A549 (cell line): ENCODE results near the gene MEF2D. TPM values are rescaled to one million over a fixed set of nuclear protein-coding genes. Genes with fewer than 3 reads are reported as not detected.
A peak's percentile ranks its signal among the peaks of the same experiment; 100 is the strongest.

Experiments
- ATAC-seq, 2 experiments: fragments of 200-7000 bp in 1 of 2; fragments of >200 bp in 1 of 2; cut with Nextera tagmentation in 1 of 2; cut with Tn5 transposase in 1 of 2; 3 replicates each; pipeline versions ENCODE4 v1.8.0 to v1.9.1; 2018 to 2020; ENCODE audit warnings: mild to moderate bottlenecking in 1 of 2, moderate library complexity in 1 of 2
- CTCF ChIA-PET: fragments of 300-600 bp; sonication (Branson Sonifier 250); formaldehyde crosslinking; extraction: SDS; loops from one replicate; lab custom pipeline; 2021; ENCODE audit warnings: antibody characterized with exemption, inconsistent platforms; lab: Yijun Ruan, JAX
- POLR2A ChIA-PET: fragments of 350-600 bp; formaldehyde crosslinking; extraction: SDS; loops from one replicate; lab custom pipeline; 2021; ENCODE audit warnings: antibody characterized with exemption, inconsistent platforms; lab: Yijun Ruan, JAX
- DNase-seq, 2 experiments: peaks; one replicate each; pipeline versions ENCODE4 v3.0.0 to v3.0.0-alpha.2; 2011 to 2016; ENCODE audit warnings: low read depth in 1 of 2, low spot score in 1 of 2
- FAIRE-seq: peaks from 2 replicates; lab custom pipeline; 2011; peaks lifted over from hg19 to GRCh38; lab: Jason Lieb, UNC
- H3K27ac ChIP-seq, 2 experiments: fragments of >200 bp; sonication (Bioruptor Twin); formaldehyde crosslinking; 3 replicates each; pipeline ENCODE4 v1.5.1; 2016 to 2017
- H3K4me1 ChIP-seq: fragments of >200 bp; sonication (Bioruptor Twin); formaldehyde crosslinking; 3 replicates; pipeline ENCODE4 v1.6.1; 2016
- H3K4me2 ChIP-seq: fragments of >200 bp; sonication (Bioruptor Twin); formaldehyde crosslinking; 3 replicates; pipeline ENCODE4 v1.6.1; 2016
- H3K4me3 ChIP-seq: fragments of >200 bp; sonication (Bioruptor Twin); formaldehyde crosslinking; 3 replicates; pipeline ENCODE4 v1.5.1; 2016
- H3K9me3 ChIP-seq: fragments of >200 bp; sonication (Bioruptor Twin); formaldehyde crosslinking; 3 replicates; pipeline ENCODE4 v1.6.1; 2016
- BHLHE40 ChIP-seq: IDR thresholded peaks from 2 replicates; pipeline ENCODE4 v1.6.1; 2012; ENCODE audit warnings: low read depth, low read length, inconsistent platforms
- CHD4 ChIP-seq: fragments of 200-600 bp; sonication (generic); IDR thresholded peaks from 2 replicates; pipeline ENCODE4 v1.6.1; 2016; ENCODE audit warnings: antibody characterized with exemption, mild to moderate bottlenecking, borderline replicate concordance
- CTCF ChIP-seq: fragments of >200 bp; sonication (Bioruptor Twin); formaldehyde crosslinking; IDR thresholded peaks from 3 replicates; pipeline ENCODE4 v1.5.1; 2016
- ELK1 ChIP-seq: fragments of 150-350 bp; IDR thresholded peaks from 2 replicates; pipeline ENCODE4 v1.6.1; 2014; ENCODE audit warnings: low read depth, mild to moderate bottlenecking, low read length
- HDAC2 ChIP-seq: fragments of 200-600 bp; sonication (generic); IDR thresholded peaks from 2 replicates; pipeline ENCODE4 v1.6.1; 2016
- KDM1A ChIP-seq: fragments of 200-600 bp; sonication (generic); IDR thresholded peaks from 2 replicates; pipeline ENCODE4 v1.6.1; 2016; ENCODE audit warnings: low read depth, mild to moderate bottlenecking
- MAZ ChIP-seq: fragments of 150-350 bp; IDR thresholded peaks from 2 replicates; pipeline ENCODE4 v1.6.1; 2014; ENCODE audit warnings: antibody characterized with exemption, low read depth, low read length, borderline replicate concordance
- MYC ChIP-seq: IDR thresholded peaks from 2 replicates; pipeline ENCODE4 v1.6.1; 2012; ENCODE audit warnings: mild to moderate bottlenecking, inconsistent platforms, low read length, improper control_type of control experiment, borderline replicate concordance
- NPAS2 ChIP-seq: fragments of 250-450 bp; sonication (Bioruptor Pico); IDR thresholded peaks from 2 replicates; pipeline ENCODE4 v1.8.0; 2022; ENCODE audit warnings: mild to moderate bottlenecking, moderate library complexity, borderline replicate concordance
- REST ChIP-seq: fragments of 200-600 bp; sonication (generic); IDR thresholded peaks from 2 replicates; pipeline ENCODE4 v1.6.1; 2016; ENCODE audit warnings: antibody characterized with exemption, mild to moderate bottlenecking, moderate library complexity
- ZFP36 ChIP-seq: fragments of 450-650 bp; IDR thresholded peaks from 2 replicates; pipeline ENCODE4 v1.6.1; 2014; ENCODE audit warnings: borderline replicate concordance; ENCODE audit not compliant: partially characterized antibody
- WGBS: methylation state at CpG from one replicate; pipeline ENCODE4 v1.1.6; 2017; ENCODE audit errors: missing lambda C conversion rate; 5-methylcytosine and 5-hydroxymethylcytosine counted together
- polyA plus RNA-seq, 4 experiments: library from polyadenylated mRNA; depleted of rRNA in 3 of 4; stranded (reverse); fragments of >200 nt; fragmentation: RNase III in 1 of 4; extraction: RNeasy Plus Mini Kit Qiagen cat#74134 plus additional on column Dnase treatment in 1 of 4; gene quantifications; 2 replicates in 3 of 4; 3 replicates in 1 of 4; pipeline ENCODE4 v1.2.3, GENCODE V29; 2011 to 2017

Gene MEF2D
- polyA plus RNA-seq, 2 of the 4 experiments (the other 2 are of a cell fraction): 16.8 to 23.4 TPM

- Histone ChIP-seq H3K9me3 (no peaks in the 10 kb centered on the region), H3K4me1 (peaks cover 69% of the 10 kb centered on the region), H3K27ac (peak overlapping the region; percentile 69 to 100), H3K4me2 (0 out of 3 replicates have a peak overlapping the region, but pooled peaks have one; percentile 20), H3K4me3 (no peak overlapping the region)
- 84% methylated on average over 7 of the region's 7 CpGs for WGBS
- ChIA-PET POLR2A (no interaction called here), CTCF (interaction anchor here (0.7 to 31.7 kb wide), 9 partner anchors 12 to 122 kb away, joined by 3 to 474 read pairs (median 4); no protein-coding TSS in a partner anchor)
- no peak for FAIRE-seq
- DNase-seq: no peak
- TF ChIP-seq HDAC2 (no peak), MAZ (no peak), ZFP36 (no peak), CTCF (no peak), NPAS2 (CRISPR knock-in tag) (no peak), REST (no peak), MYC (no peak)
- ATAC-seq: no peak
Measured at GRCh38 chr1:156508205-156508954, 7.8 kb upstream of the MEF2D start.

- H3K4me3 ChIP-seq: no peak overlapping the region
- H3K4me2 ChIP-seq: no peak overlapping the region
- H3K9me3 ChIP-seq: no peaks in the 10 kb centered on the region
- DNase-seq: no peak
- ChIA-PET CTCF (interaction anchor here (0.6 to 31.7 kb wide), 3 partner anchors 20 to 140 kb away, joined by 3 to 474 read pairs (median 4); no protein-coding TSS in a partner anchor), POLR2A (no interaction called here)
- ATAC-seq: no peak
- peaks cover 76% of the 10 kb centered on the region for H3K4me1 ChIP-seq
- TF ChIP-seq ELK1: no peak
- no peak for FAIRE-seq
- peak overlapping the region; percentile 98 to 100 for H3K27ac ChIP-seq
- WGBS: 97% methylated on average over 2 of the region's 2 CpGs
Measured at GRCh38 chr1:156506450-156506849, 5.9 kb upstream of the MEF2D start.

GRCh38 chr1:156505679-156506298 is 5.2 kb upstream of the MEF2D start:
- FAIRE-seq (no peak), DNase-seq (no peak), ATAC-seq (no peak)
- peak overlapping the region; percentile 16; the same call in 1 of the 3 replicates for H3K4me3 ChIP-seq
- H3K9me3 ChIP-seq: no peaks in the 10 kb centered on the region
- H3K27ac ChIP-seq: peak overlapping the region; percentile 98 to 100
- WGBS: 73% methylated on average over 21 of the region's 21 CpGs
- CTCF ChIA-PET: interaction anchor here (3.0 to 31.7 kb wide), 2 partner anchors 30 to 120 kb away, joined by 8 to 474 read pairs; no protein-coding TSS in a partner anchor
- TF ChIP-seq HDAC2 (peak; percentile 66; the same call in 1 of the 2 replicates), CHD4 (peak; percentile 83), BHLHE40 (no peak), KDM1A (peak; percentile 90)
- POLR2A ChIA-PET: interaction anchor here (1.0 to 8.6 kb wide), 2 partner anchors 9 to 47 kb away, joined by 6 to 130 read pairs; no protein-coding TSS in a partner anchor
- H3K4me2 ChIP-seq: peak overlapping the region; percentile 69
- peaks cover 71% of the 10 kb centered on the region for H3K4me1 ChIP-seq
